Myocyte (in vitro differentiated cells): Measurements from ENCODE around the gene STAB2. TPM values are rescaled to one million over a fixed set of nuclear protein-coding genes. Genes with fewer than 3 reads are reported as not detected.
"Not testable (repeated sequence)": the region's sequence is repeated elsewhere in the genome, so short reads cannot be mapped to it uniquely, and the experiment has no call there.

Experiments used
- DNase-seq: peaks from one replicate; pipeline ENCODE4 v3.0.0-alpha.2; 2012; ENCODE audit warnings: low read depth
- total RNA-seq: library from RNA; depleted of rRNA; stranded (reverse); fragments of >200 nt; gene quantifications from 2 replicates; pipeline ENCODE4 v1.2.3, GENCODE V29; 2014

The STAB2 gene
- total RNA-seq, 1 donor from 2014 or later = 1.4 TPM

GRCh38 chr12:103806803-103807202, 219.7 kb downstream of the STAB2 start:
- DNase-seq = peak; percentile 13

- DNase-seq = no peak
Observed at GRCh38 chr12:103807561-103808238, 220.6 kb downstream of the STAB2 start.

GRCh38 chr12:103808239-103808880, 221.3 kb downstream of the STAB2 start:
- DNase-seq = no peak

GRCh38 chr12:103809154-103809553, 222.1 kb downstream of the STAB2 start:
- DNase-seq = no peak

GRCh38 chr12:103809639-103810038, 222.6 kb downstream of the STAB2 start:
- DNase-seq = not testable (repeated sequence)

- peak; percentile 37 for DNase-seq
Observed at GRCh38 chr12:103810111-103810510, 223.0 kb downstream of the STAB2 start.

GRCh38 chr12:103811791-103812190, 224.7 kb downstream of the STAB2 start:
- no peak for DNase-seq

- no peak for DNase-seq
Observed at GRCh38 chr12:103812789-103813188, 225.7 kb downstream of the STAB2 start.

GRCh38 chr12:103813426-103813825, 226.4 kb downstream of the STAB2 start:
- DNase-seq = no peak

GRCh38 chr12:103813949-103814348, 226.9 kb downstream of the STAB2 start:
- no peak for DNase-seq

- no peak for DNase-seq
Observed at GRCh38 chr12:103814436-103814835, 227.4 kb downstream of the STAB2 start.

Other genes starting within 250 kb of the STAB2 start
- gene C12orf42, start 91.3 kb upstream of the STAB2 start, total RNA-seq = 0.26 and 0.80 TPM in 2 replicates